Astrocyte (in vitro differentiated cells and primary cell): ENCODE results near the gene SLC38A10. TPM values are rescaled to one million over a fixed set of nuclear protein-coding genes. Genes with fewer than 3 reads are reported as not detected.
"Not testable (repeated sequence)": the region's sequence is repeated elsewhere in the genome, so short reads cannot be mapped to it uniquely, and the experiment has no call there.

Experiments used
- DNase-seq: peaks from one replicate; pipeline ENCODE4 v3.0.0-alpha.2; 2010; ENCODE audit warnings: low read depth
- FAIRE-seq: peaks from 2 replicates; lab custom pipeline; 2011; peaks lifted over from hg19 to GRCh38; lab: Jason Lieb, UNC
- H2AFZ ChIP-seq: 2 replicates; pipeline ENCODE4 v1.6.0; 2012; ENCODE audit warnings: low read depth, low read length, inconsistent platforms
- H3K27ac ChIP-seq: 2 replicates; pipeline ENCODE4 v1.5.1; 2011; ENCODE audit warnings: low read depth, low read length, inconsistent platforms
- H3K27me3 ChIP-seq: 2 replicates; pipeline ENCODE4 v1.6.0; 2011; ENCODE audit warnings: low read length, inconsistent platforms; ENCODE audit not compliant: insufficient read depth
- H3K36me3 ChIP-seq: 2 replicates; pipeline ENCODE4 v1.5.1; 2011; ENCODE audit warnings: low read length, inconsistent platforms; ENCODE audit not compliant: insufficient read depth
- H3K4me1 ChIP-seq: 2 replicates; pipeline ENCODE4 v1.5.1; 2011; ENCODE audit warnings: low read length, inconsistent platforms; ENCODE audit not compliant: insufficient read depth
- H3K4me2 ChIP-seq: 2 replicates; pipeline ENCODE4 v1.6.0; 2012; ENCODE audit warnings: low read length, inconsistent platforms
- H3K4me3 ChIP-seq: 2 replicates; pipeline ENCODE4 v1.5.1; 2011; ENCODE audit warnings: low read depth, mild to moderate bottlenecking, low read length, inconsistent platforms; ENCODE audit not compliant: insufficient read depth
- H3K79me2 ChIP-seq: 2 replicates; pipeline ENCODE4 v1.6.0; 2012; ENCODE audit warnings: mild to moderate bottlenecking, low read length, inconsistent platforms; ENCODE audit not compliant: insufficient read depth
- H3K9ac ChIP-seq: 2 replicates; pipeline ENCODE4 v1.6.0; 2012; ENCODE audit warnings: mild to moderate bottlenecking, low read length, inconsistent platforms
- H3K9me3 ChIP-seq: 2 replicates; pipeline ENCODE4 v1.5.1; 2012; ENCODE audit warnings: low read depth, mild to moderate bottlenecking, low read length, inconsistent platforms; ENCODE audit not compliant: insufficient read depth
- H4K20me1 ChIP-seq: 2 replicates; pipeline ENCODE4 v1.6.0; 2012; ENCODE audit warnings: low read length, inconsistent platforms; ENCODE audit not compliant: insufficient read depth
- H3K27ac Mint-ChIP-seq: one replicate; pipeline ENCODE4 v1.8.0; 2021; ENCODE audit warnings: mild to moderate bottlenecking, mixed read lengths; ENCODE audit not compliant: unreplicated experiment
- H3K27me3 Mint-ChIP-seq: one replicate; pipeline ENCODE4 v1.8.0; 2021; ENCODE audit warnings: low read depth, mixed read lengths; ENCODE audit not compliant: unreplicated experiment
- H3K36me3 Mint-ChIP-seq: one replicate; pipeline ENCODE4 v1.8.0; 2021; ENCODE audit warnings: low read depth, mixed read lengths; ENCODE audit not compliant: unreplicated experiment
- H3K4me1 Mint-ChIP-seq: one replicate; pipeline ENCODE4 v1.8.0; 2021; ENCODE audit warnings: low read depth, mixed read lengths; ENCODE audit not compliant: unreplicated experiment
- H3K4me3 Mint-ChIP-seq: one replicate; pipeline ENCODE4 v1.8.0; 2021; ENCODE audit warnings: mild to moderate bottlenecking, moderate library complexity, mixed read lengths; ENCODE audit not compliant: unreplicated experiment
- H3K9me3 Mint-ChIP-seq: one replicate; pipeline ENCODE4 v1.8.0; 2021; ENCODE audit warnings: mild to moderate bottlenecking, mixed read lengths; ENCODE audit not compliant: unreplicated experiment
- EZH2 ChIP-seq: IDR thresholded peaks from 2 replicates; pipeline ENCODE4 v1.6.1; 2012; ENCODE audit warnings: mild to moderate bottlenecking, low read length, inconsistent platforms; ENCODE audit not compliant: insufficient read depth
- total RNA-seq: library from RNA; stranded (reverse); gene quantifications from 2 replicates; pipeline ENCODE4 v1.2.1, GENCODE V29; 2021
- TF ChIP-seq, protein P1 (sequence below): IDR thresholded peaks from 2 replicates; pipeline ENCODE4 v1.5.1; 2011; ENCODE audit warnings: low read depth, mild to moderate bottlenecking, inconsistent platforms, low read length, moderate library complexity; ENCODE audit not compliant: insufficient read depth

The SLC38A10 gene
- total RNA-seq, 1 donor from 2014 or later: 71.4 TPM

DNA sequence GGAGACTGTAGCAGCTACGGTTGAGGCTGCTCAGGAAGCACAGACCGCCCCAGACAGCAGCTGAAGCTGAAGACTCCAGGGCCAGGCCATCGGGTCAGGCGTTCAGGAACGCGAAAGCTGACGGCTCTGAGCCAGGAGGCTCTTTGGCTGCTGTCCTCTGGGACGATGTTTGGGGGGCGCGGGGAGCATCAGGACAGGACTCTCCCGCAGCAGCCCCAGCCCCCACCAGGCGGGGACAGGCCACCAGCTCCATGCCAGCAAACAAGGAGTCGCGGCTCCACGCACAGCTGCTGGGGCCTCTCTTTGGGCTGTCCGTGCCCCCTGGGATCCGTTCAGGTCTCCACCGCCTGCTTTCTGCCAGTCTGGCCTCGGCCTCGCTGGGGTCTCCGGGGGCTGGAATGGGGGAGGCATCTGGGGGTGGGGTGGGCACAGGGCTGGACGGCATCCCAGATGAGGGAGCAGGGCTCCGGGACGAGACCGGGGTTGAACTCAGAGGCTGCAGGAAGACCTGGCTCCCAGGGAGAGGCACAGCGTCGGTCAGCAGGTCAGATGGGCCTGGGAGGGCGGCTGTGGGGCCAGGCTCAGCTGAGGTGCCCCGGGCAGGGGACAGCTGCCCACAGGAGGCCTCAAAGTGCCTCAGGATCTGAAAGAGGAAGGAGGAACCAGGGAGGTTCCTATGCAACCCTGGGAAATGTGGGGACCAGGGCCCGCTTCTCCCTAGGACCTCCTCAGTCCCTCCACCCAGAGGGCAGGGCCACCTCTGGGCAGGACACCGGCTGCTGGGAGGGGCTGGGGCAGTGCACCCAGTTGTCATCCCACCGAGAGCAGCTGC, 66.1 kb downstream of the SLC38A10 start:
- H3K36me3 ChIP-seq: peaks cover 2% of the 10 kb centered on the region
- Mint-ChIP-seq H3K9me3 (peaks cover 3% of the 10 kb centered on the region), H3K4me3 (no peak overlapping the region), H3K4me1 (no peaks in the 10 kb centered on the region), H3K27ac (no peak overlapping the region), H3K27me3 (peaks cover under 1% of the 10 kb centered on the region), H3K36me3 (peaks cover 14% of the 10 kb centered on the region)
- H3K27ac ChIP-seq: no peak overlapping the region
- peaks cover 3% of the 10 kb centered on the region for H3K79me2 ChIP-seq
- H3K27me3 ChIP-seq: no peaks in the 10 kb centered on the region
- H2AFZ ChIP-seq: no peak overlapping the region
- H3K9ac ChIP-seq: no peak overlapping the region
- no peak overlapping the region for H3K4me3 ChIP-seq
- H3K9me3 ChIP-seq: no peaks in the 10 kb centered on the region
- H4K20me1 ChIP-seq: peaks cover 11% of the 10 kb centered on the region
- no peak for DNase-seq
- no peak overlapping the region for H3K4me2 ChIP-seq
- FAIRE-seq: no peak
- no peaks in the 10 kb centered on the region for H3K4me1 ChIP-seq
- TF ChIP-seq EZH2: no peak
- TF ChIP-seq, protein P1, sequence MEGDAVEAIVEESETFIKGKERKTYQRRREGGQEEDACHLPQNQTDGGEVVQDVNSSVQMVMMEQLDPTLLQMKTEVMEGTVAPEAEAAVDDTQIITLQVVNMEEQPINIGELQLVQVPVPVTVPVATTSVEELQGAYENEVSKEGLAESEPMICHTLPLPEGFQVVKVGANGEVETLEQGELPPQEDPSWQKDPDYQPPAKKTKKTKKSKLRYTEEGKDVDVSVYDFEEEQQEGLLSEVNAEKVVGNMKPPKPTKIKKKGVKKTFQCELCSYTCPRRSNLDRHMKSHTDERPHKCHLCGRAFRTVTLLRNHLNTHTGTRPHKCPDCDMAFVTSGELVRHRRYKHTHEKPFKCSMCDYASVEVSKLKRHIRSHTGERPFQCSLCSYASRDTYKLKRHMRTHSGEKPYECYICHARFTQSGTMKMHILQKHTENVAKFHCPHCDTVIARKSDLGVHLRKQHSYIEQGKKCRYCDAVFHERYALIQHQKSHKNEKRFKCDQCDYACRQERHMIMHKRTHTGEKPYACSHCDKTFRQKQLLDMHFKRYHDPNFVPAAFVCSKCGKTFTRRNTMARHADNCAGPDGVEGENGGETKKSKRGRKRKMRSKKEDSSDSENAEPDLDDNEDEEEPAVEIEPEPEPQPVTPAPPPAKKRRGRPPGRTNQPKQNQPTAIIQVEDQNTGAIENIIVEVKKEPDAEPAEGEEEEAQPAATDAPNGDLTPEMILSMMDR: no peak

DNA sequence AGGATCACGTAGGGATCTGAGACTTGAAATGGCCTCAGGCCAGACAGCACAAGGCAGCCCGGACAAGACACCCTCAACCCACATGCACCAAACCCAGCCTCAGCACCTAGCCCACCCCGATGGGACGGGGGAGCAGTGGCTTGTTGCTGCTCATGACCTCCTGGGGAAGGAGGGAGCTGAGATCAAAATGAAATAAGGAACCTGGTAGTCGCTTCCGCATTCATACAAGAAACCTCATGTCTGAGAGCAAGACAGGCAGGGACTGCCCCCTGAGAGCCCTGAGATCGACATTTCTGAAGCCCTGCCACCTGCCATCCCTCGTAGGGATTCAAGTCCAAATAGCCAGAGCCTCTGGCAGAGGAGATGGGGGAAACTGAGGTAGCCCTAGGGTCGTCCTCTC, 66.7 kb downstream of the SLC38A10 start:
- H3K9me3 ChIP-seq: no peaks in the 10 kb centered on the region
- no peak for DNase-seq
- peaks cover 3% of the 10 kb centered on the region for H3K9me3 Mint-ChIP-seq
- no peak overlapping the region for H3K27ac ChIP-seq
- H3K4me3 Mint-ChIP-seq: no peak overlapping the region
- no peak overlapping the region for H2AFZ ChIP-seq
- H3K36me3 Mint-ChIP-seq: peaks cover 14% of the 10 kb centered on the region
- no peaks in the 10 kb centered on the region for H3K79me2 ChIP-seq
- no peak overlapping the region for H3K27ac Mint-ChIP-seq
- H3K4me1 Mint-ChIP-seq: no peaks in the 10 kb centered on the region
- H3K27me3 ChIP-seq: no peaks in the 10 kb centered on the region
- no peak overlapping the region for H3K9ac ChIP-seq
- peaks cover under 1% of the 10 kb centered on the region for H3K4me1 ChIP-seq
- no peak overlapping the region for H3K4me3 ChIP-seq
- H3K27me3 Mint-ChIP-seq: peaks cover 5% of the 10 kb centered on the region
- peaks cover 7% of the 10 kb centered on the region for H4K20me1 ChIP-seq
- peaks cover 2% of the 10 kb centered on the region for H3K36me3 ChIP-seq
- TF ChIP-seq, protein P1: no peak
- TF ChIP-seq EZH2: no peak
- no peak overlapping the region for H3K4me2 ChIP-seq
- no peak for FAIRE-seq

DNA sequence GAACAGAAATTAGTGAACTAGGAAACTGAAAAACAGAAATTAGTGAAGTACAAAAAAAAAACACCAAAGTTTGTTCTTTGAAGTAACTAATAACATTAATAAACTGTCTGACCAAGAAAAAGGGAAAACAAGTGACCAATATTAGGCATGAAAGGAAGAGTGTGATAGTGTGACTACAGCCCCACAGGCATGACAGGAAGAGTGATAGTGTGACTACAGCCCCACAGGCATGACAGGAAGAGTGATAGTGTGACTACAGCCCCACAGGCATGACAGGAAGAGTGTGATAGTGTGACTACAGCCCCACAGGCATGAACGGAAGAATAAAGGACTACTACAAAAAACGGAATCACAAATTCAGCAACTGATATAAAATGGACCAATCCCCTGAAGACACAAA, 67.5 kb downstream of the SLC38A10 start:
- not testable (repeated sequence) for H3K27me3 Mint-ChIP-seq, H3K27ac ChIP-seq, H3K4me1 ChIP-seq, H3K36me3 ChIP-seq, H4K20me1 ChIP-seq, H3K79me2 ChIP-seq, H3K27me3 ChIP-seq, H3K9me3 ChIP-seq, H3K9me3 Mint-ChIP-seq, H3K4me3 Mint-ChIP-seq, FAIRE-seq, H3K4me3 ChIP-seq, H3K9ac ChIP-seq, H3K27ac Mint-ChIP-seq, H2AFZ ChIP-seq, DNase-seq, H3K4me2 ChIP-seq, H3K4me1 Mint-ChIP-seq
- peaks cover 14% of the 10 kb centered on the region for H3K36me3 Mint-ChIP-seq
